ENCODE results near the gene KRTAP19-1. TPM values are rescaled to one million over a fixed set of nuclear protein-coding genes. Genes with fewer than 3 reads are reported as not detected.

KRTAP19-1 gene
- total and polyA plus RNA-seq, 9 of the 15 experiments (the other 6 are each of a cell fraction or from before 2014, with no cell fraction given) = not detected

DNA sequence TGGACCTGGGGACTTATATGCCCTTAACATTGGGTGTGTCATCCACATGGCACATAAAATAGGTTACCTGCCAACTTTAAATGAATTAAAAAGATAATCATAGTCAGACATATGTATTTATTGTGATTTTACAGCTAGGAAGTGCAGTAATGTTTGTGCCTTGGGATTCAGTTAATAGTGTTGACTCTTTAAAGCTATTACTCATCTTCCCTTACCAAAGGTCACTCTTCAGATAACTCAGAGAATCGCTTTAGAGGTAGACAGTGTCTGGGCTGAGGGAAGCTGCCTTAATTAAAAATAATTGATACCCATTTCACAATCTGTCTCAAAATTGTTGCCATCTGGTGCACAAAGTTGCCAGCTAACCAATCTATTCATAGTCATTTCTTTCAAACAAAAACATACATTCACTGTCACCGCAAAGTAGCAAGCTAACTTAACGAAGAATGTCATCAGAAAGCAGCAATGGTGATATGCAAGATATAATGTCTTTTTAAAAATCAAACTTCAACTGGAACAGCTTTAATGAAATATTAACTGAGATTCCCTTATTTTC lies 43.1 kb downstream of the KRTAP19-1 start:
- Histone ChIP-seq H3K36me3 (ENCODE audit: control insufficient read depth, insufficient read depth, low read length) (no peaks in the 10 kb centered on the region), H4K20me1 (replicated peaks; ENCODE audit: control insufficient read depth, insufficient read depth, low read length) (no peaks in the 10 kb centered on the region), H3K27ac (ENCODE audit: extremely low read depth, low read depth, low read length) (no peak overlapping the region), H3K27me3 (ENCODE audit: control insufficient read depth in 2 of 2, insufficient read depth in 2 of 2, low read length in 2 of 2) (no peaks in the 10 kb centered on the region), H3K9me3 (replicated peaks; ENCODE audit: control insufficient read depth, insufficient read depth, low read depth, low read length) (no peaks in the 10 kb centered on the region; the same call in 1 of the 2 replicates), H3K4me1 (replicated peaks in 1 of 2; ENCODE audit: control insufficient read depth in 2 of 2, insufficient read depth in 2 of 2, low read length in 2 of 2) (no peaks in the 10 kb centered on the region), H3K9me1 (ENCODE audit: control insufficient read depth, insufficient read depth, low read length) (no peaks in the 10 kb centered on the region), H3K9ac (ENCODE audit: insufficient read depth in 1 of 2, low read depth in 2 of 2, low read length in 2 of 2) (no peak overlapping the region), H3K4me3 (no peak overlapping the region), H2AFZ (ENCODE audit: low read depth, low read length) (no peak overlapping the region), H3K79me2 (ENCODE audit: control insufficient read depth, insufficient read depth, low read length) (no peaks in the 10 kb centered on the region), H3K4me2 (ENCODE audit: insufficient read depth, low read length) (no peak overlapping the region)
- intact Hi-C loops (cut with micrococcal nuclease) (no loop called here), in situ Hi-C loops (cut with MboI) (no loop called here)
- WGBS (ENCODE audit: insufficient coverage, low coverage, missing lambda C conversion rate) = 3% methylated on average over 3 of the region's 3 CpGs
- FAIRE-seq (no peak), DNase-seq (ENCODE audit: extremely low read depth in 1 of 4, low spot score in 3 of 4) (no peak), ATAC-seq (no peak)
- BruUV-seq (replicated peaks) = no TSS peak
- POLR2A ChIA-PET = no interaction called here
- CTCF ChIA-PET (ENCODE audit: low intra/inter-chr PET ratio) = no interaction called here
- TF ChIP-seq, protein P1, sequence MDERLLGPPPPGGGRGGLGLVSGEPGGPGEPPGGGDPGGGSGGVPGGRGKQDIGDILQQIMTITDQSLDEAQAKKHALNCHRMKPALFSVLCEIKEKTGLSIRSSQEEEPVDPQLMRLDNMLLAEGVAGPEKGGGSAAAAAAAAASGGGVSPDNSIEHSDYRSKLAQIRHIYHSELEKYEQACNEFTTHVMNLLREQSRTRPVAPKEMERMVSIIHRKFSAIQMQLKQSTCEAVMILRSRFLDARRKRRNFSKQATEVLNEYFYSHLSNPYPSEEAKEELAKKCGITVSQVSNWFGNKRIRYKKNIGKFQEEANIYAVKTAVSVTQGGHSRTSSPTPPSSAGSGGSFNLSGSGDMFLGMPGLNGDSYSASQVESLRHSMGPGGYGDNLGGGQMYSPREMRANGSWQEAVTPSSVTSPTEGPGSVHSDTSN (CRISPR knock-in tag; IDR thresholded peaks at IDR 0.05; ENCODE audit: low read depth) = no peak
- TF ChIP-seq, protein P1 (tag; conservative IDR thresholded peaks at IDR 0.05; ENCODE audit: low read depth) = no peak
- no peak for TF ChIP-seq TRIM24 (IDR thresholded peaks at IDR 0.05)
- no peak for TF ChIP-seq LARP7 (IDR thresholded peaks at IDR 0.05)
- no peak for TF ChIP-seq MYC (IDR thresholded peaks at IDR 0.05; ENCODE audit: low read depth, low read length)
- no peak for TF ChIP-seq MYC (CRISPR knock-in tag; IDR thresholded peaks at IDR 0.05; ENCODE audit: borderline replicate concordance, low read depth)
- TF ChIP-seq HCFC1 (IDR thresholded peaks at IDR 0.05; ENCODE audit: low read depth, low read length) = no peak
- no peak for TF ChIP-seq ZNF639 (CRISPR knock-in tag; conservative IDR thresholded peaks at IDR 0.05 in 1 of 2, IDR thresholded peaks at IDR 0.05 in 1 of 2)
- TF ChIP-seq EHMT2 (IDR thresholded peaks at IDR 0.05) = no peak
- TF ChIP-seq CREBBP (IDR thresholded peaks at IDR 0.05; ENCODE audit: low read depth, low read length) = no peak
- TF ChIP-seq PCBP1 (IDR thresholded peaks at IDR 0.05; ENCODE audit: low read depth, low read length, poor library complexity, severe bottlenecking) = no peak
- no peak for TF ChIP-seq ZFP36 (IDR thresholded peaks at IDR 0.05; ENCODE audit: low read depth, low read length, partially characterized antibody)
- no peak for TF ChIP-seq ZNF551 (CRISPR knock-in tag; IDR thresholded peaks at IDR 0.05)
- no peak for TF ChIP-seq CHAMP1 (IDR thresholded peaks at IDR 0.05)
- TF ChIP-seq STAG1 (CRISPR knock-in tag; IDR thresholded peaks at IDR 0.05; ENCODE audit: borderline replicate concordance) = no peak
